Activated T-cell treated with anti-CD3 and anti-CD28 coated beads, Interleukin-2, amount 50 U/mL, for 72 hours (primary cell): ENCODE measurements around the gene PPP1R13B. TPM values are rescaled to one million over a fixed set of nuclear protein-coding genes. Genes with fewer than 3 reads are reported as not detected.

Experiments used
- ATAC-seq, 2 donors: fragments of 150-1000 bp; cut with Tn5 transposase; replicated peaks in 1 of 2; 2 replicates each; pipeline ENCODE4 v1.10.0; 2021; ENCODE audit warnings: moderate library complexity in 2 of 2, mild to moderate bottlenecking in 1 of 2
- DNase-seq, 2 donors: peaks; one replicate each; pipeline ENCODE4 v3.0.0; 2021 to 2022; ENCODE audit warnings: mixed read lengths in 1 of 2
- H3K27ac Mint-ChIP-seq: one replicate; pipeline ENCODE4 v1.8.0; 2022; ENCODE audit warnings: mild to moderate bottlenecking, moderate library complexity, mixed read lengths
- H3K27me3 Mint-ChIP-seq: one replicate; pipeline ENCODE4 v1.8.0; 2022; ENCODE audit warnings: low read depth, mixed read lengths
- H3K36me3 Mint-ChIP-seq, 2 donors: one replicate each; pipeline ENCODE4 v1.8.0; 2022; ENCODE audit warnings: mixed read lengths in 2 of 2, mild to moderate bottlenecking in 1 of 2; ENCODE audit not compliant: insufficient read depth in 2 of 2
- H3K4me1 Mint-ChIP-seq: one replicate; pipeline ENCODE4 v1.8.0; 2022; ENCODE audit warnings: low read depth, mixed read lengths
- H3K4me3 Mint-ChIP-seq, 2 donors: one replicate each; pipeline ENCODE4 v1.8.0; 2022; ENCODE audit warnings: mild to moderate bottlenecking in 2 of 2, mixed read lengths in 2 of 2, moderate library complexity in 2 of 2
- H3K9me3 Mint-ChIP-seq, 2 donors: one replicate each; pipeline ENCODE4 v1.8.0; 2022; ENCODE audit warnings: mixed read lengths in 2 of 2
- total RNA-seq, 2 donors: library from RNA; stranded (reverse); gene quantifications; one replicate each; pipeline ENCODE4 v1.2.3, GENCODE V29; 2022

The PPP1R13B gene
- total RNA-seq, 2 donors from 2014 or later: 13.8 to 15.4 TPM

- no peak overlapping the region for H3K4me3 Mint-ChIP-seq
- no peaks in the 10 kb centered on the region for H3K27me3 Mint-ChIP-seq
- H3K4me1 Mint-ChIP-seq: no peaks in the 10 kb centered on the region
- DNase-seq (no peak), ATAC-seq (no peak)
- H3K27ac Mint-ChIP-seq: no peak overlapping the region
- H3K9me3 Mint-ChIP-seq: no peaks in the 10 kb centered on the region
- peaks cover 0 to 4% of the 10 kb centered on the region in 2 donors for H3K36me3 Mint-ChIP-seq
These were observed 160.4 kb downstream of the PPP1R13B start for GRCh38 chr14:103686831-103687485.

DNA sequence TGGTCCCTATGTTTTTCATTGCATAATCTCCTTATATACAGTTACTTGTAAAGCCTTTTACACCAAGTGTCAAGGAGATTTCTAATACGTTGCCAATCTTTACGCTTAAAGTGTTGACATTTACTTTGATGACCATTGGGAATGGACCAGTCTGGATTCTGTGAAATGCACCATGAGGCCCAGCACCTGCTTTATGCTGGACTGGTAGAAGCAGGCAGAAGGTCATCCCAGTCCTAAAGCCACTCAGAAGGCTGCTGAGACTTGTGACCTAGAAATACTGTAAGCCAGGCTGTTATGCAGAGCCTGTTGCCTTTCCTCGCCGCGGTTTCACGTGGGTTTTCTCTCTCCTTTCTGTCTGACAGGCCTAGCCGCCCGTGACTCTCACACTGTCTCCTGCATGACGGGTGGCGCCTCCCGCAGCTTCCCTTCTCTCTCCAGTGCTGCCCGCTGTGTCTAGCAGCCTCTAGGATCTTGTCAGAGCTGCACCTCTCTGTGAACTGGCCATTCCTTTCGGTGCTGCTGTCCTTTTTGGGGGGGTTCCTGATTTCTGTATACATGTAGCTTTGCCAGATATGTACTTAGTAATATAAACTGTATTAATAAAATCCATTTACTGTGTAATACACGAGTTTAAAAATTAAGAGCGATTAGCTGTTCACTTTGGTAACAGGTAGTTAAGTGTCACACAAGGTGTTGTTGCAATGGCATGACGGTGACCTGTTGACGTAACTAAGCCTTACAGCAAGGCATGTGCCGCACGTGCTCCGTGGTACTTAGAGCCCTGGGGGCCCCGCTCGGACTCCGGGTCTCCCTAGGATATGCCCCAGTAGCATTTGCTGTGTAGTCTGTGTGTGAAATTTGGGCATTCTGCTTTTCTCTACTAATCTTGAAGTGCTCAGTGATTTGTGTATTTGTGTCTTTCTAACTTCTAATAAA is 161.8 kb downstream of the PPP1R13B start:
- DNase-seq: no peak
- H3K9me3 Mint-ChIP-seq: no peaks in the 10 kb centered on the region
- H3K4me1 Mint-ChIP-seq: no peaks in the 10 kb centered on the region
- no peak overlapping the region for H3K27ac Mint-ChIP-seq
- H3K27me3 Mint-ChIP-seq: no peaks in the 10 kb centered on the region
- no peak overlapping the region for H3K4me3 Mint-ChIP-seq
- peaks cover 0 to 6% of the 10 kb centered on the region in 2 donors for H3K36me3 Mint-ChIP-seq
- ATAC-seq: no peak

GRCh38 chr14:103684871-103685270 is 162.5 kb downstream of the PPP1R13B start:
- Mint-ChIP-seq H3K36me3 (peaks cover 0 to 7% of the 10 kb centered on the region in 2 donors), H3K4me1 (no peaks in the 10 kb centered on the region), H3K9me3 (no peaks in the 10 kb centered on the region), H3K27ac (no peak overlapping the region), H3K4me3 (no peak overlapping the region), H3K27me3 (no peaks in the 10 kb centered on the region)
- DNase-seq: no peak
- ATAC-seq: no peak

- no peaks in the 10 kb centered on the region for H3K27me3 Mint-ChIP-seq
- H3K27ac Mint-ChIP-seq: no peak overlapping the region
- H3K9me3 Mint-ChIP-seq: no peaks in the 10 kb centered on the region
- ATAC-seq: no peak
- H3K36me3 Mint-ChIP-seq: peaks cover 0 to 10% of the 10 kb centered on the region in 2 donors
- no peak overlapping the region for H3K4me3 Mint-ChIP-seq
- H3K4me1 Mint-ChIP-seq: no peaks in the 10 kb centered on the region
- no peak for DNase-seq
These were observed 162.9 kb downstream of the PPP1R13B start for GRCh38 chr14:103684471-103684870.

Other genes with a start within 250 kb of the PPP1R13B start
- 100 to 1,000 TPM; 165 to 177 TPM for gene KLC1, start 218.4 kb downstream of the PPP1R13B start, total RNA-seq
- 10 to 100 TPM; 31.5 to 47.4 TPM for gene XRCC3, start 132.1 kb downstream of the PPP1R13B start, total RNA-seq
- 10 to 100 TPM; 11.6 to 15.7 TPM for gene ZFYVE21, start 131.8 kb downstream of the PPP1R13B start, total RNA-seq
- 1 to 10 TPM; 1.6 to 4.6 TPM for gene TDRD9, start 80.9 kb upstream of the PPP1R13B start, total RNA-seq
- not detected for gene RD3L, start 95.0 kb upstream of the PPP1R13B start, total RNA-seq
- gene ASPG, start 238.1 kb upstream of the PPP1R13B start, total RNA-seq: under 1 TPM in 1 of 2 donors, not detected in 1; 0.30 TPM